ENCODE measurements around the gene SYNJ2. TPM values are rescaled to one million over a fixed set of nuclear protein-coding genes. Genes with fewer than 3 reads are reported as not detected.

The SYNJ2 gene
- total and polyA plus RNA-seq, 2 donors (not counting 3 experiments of a cell fraction or from before 2014, with no cell fraction given): 35.1 to 78.2 TPM

DNA sequence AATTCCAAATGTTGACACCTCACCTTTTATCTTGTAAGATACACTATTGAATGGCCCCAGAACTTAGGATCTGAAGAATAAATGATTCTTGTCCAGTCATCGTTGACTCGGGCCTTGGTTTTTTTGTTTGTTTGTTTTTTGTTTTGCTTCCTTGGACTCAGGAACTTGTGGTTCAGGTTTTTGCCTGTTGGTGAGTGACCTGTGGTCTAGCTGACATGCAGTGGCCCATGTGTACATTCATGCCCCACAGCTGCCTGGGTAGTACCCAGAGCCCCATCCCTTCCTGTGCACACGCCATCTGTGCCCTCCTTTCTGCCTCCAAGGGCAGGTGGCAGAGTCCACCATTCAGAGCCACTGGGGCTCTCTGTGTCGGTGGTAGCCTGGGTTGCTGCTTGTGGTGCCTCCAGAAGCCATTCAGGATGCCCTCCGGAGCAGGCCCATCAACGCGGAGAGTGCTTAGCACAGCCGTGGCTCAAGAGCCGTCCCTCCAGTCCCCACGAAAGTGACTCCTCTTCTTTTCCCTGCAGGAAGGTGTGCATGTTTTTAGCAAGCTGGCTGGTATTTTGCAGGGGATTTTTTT lies 85.9 kb downstream of the SYNJ2 start:
- DNase-seq (ENCODE audit: low read depth, low spot score): no peak
- ChIA-PET POLR2A (no interaction called here), CTCF (interaction anchor here (0.9 to 8.4 kb wide), 3 partner anchors 9 to 41 kb away, joined by 3 to 83 read pairs (median 30); no protein-coding TSS in a partner anchor)
- Histone ChIP-seq H2AFZ (ENCODE audit: low read depth, low read length) (no peak overlapping the region), H3K4me2 (ENCODE audit: insufficient read depth, low read length) (no peak overlapping the region), H3K9me1 (replicated peaks; ENCODE audit: control insufficient read depth, extremely low read depth, insufficient read depth, low read length) (no peaks in the 10 kb centered on the region), H3K9ac (replicated peaks; ENCODE audit: extremely low read depth, insufficient read depth, low read length) (no peak overlapping the region), H3K79me2 (ENCODE audit: control insufficient read depth, insufficient read depth, low read length) (peaks cover 6% of the 10 kb centered on the region), H3K9me3 (replicated peaks; ENCODE audit: control insufficient read depth, insufficient read depth, low read length) (no peaks in the 10 kb centered on the region), H3K4me3 (replicated peaks in 1 of 3; ENCODE audit: insufficient read depth in 1 of 3, low read depth in 1 of 3, low read length in 3 of 3) (no peak overlapping the region), H4K20me1 (replicated peaks; ENCODE audit: control insufficient read depth, extremely low read depth, insufficient read depth, low read length) (no peaks in the 10 kb centered on the region), H3K27ac (ENCODE audit: insufficient read depth, low read depth, low read length) (peak overlapping the region; percentile 99), H3K4me1 (ENCODE audit: control insufficient read depth, extremely low read depth, insufficient read depth, low read length) (peaks cover 38% of the 10 kb centered on the region), H3K27me3 (ENCODE audit: control insufficient read depth in 2 of 2, insufficient read depth in 2 of 2, low read length in 2 of 2) (no peaks in the 10 kb centered on the region), H3K36me3 (ENCODE audit: control insufficient read depth in 2 of 2, extremely low read depth in 1 of 2, insufficient read depth in 2 of 2, low read length in 2 of 2) (peaks cover 7 to 38% of the 10 kb centered on the region in 2 experiments)
- no peak for TF ChIP-seq POLR2A (IDR thresholded peaks at IDR 0.05; ENCODE audit: low read depth, low read length)
- TF ChIP-seq GATA2 (IDR thresholded peaks at IDR 0.05; ENCODE audit: insufficient read depth, insufficient read length, low read depth, low read length): no peak
- no peak for TF ChIP-seq JUN (IDR thresholded peaks at IDR 0.05; ENCODE audit: borderline replicate concordance, insufficient read depth, insufficient read length, low read depth)
- no peak for TF ChIP-seq EZH2 (IDR thresholded peaks at IDR 0.05; ENCODE audit: borderline replicate concordance, low read depth, low read length, severe bottlenecking)
- TF ChIP-seq MYC (IDR thresholded peaks at IDR 0.05; ENCODE audit: low read depth, low read length): no peak
- no peak for TF ChIP-seq MAX (IDR thresholded peaks at IDR 0.05; ENCODE audit: insufficient read depth, insufficient read length)
- no peak for TF ChIP-seq FOS (IDR thresholded peaks at IDR 0.05; ENCODE audit: borderline replicate concordance, insufficient read depth, low read length)
- intact Hi-C loops (cut with micrococcal nuclease) (loop anchor here (5.0 to 10.0 kb wide), 2 partner anchors 245 to 753 kb away; partner anchors contain the start of gene SNX9), dilution Hi-C loops (cut with MboI; ENCODE audit: extremely low pct_ligation_motif_present, low sequenced_read_pairs) (no loop called here)
- no peak for FAIRE-seq
- no TSS peak for BruUV-seq (replicated peaks)
